CD4-positive, alpha-beta T cell (primary cell): Measurements from ENCODE around the gene ZPBP2. TPM values are rescaled to one million over a fixed set of nuclear protein-coding genes. Genes with fewer than 3 reads are reported as not detected.
"Not testable (repeated sequence)": the region's sequence is repeated elsewhere in the genome, so short reads cannot be mapped to it uniquely, and the experiment has no call there.

ENCODE experiments used
- ATAC-seq: fragments of 200-7000 bp; cut with Tn5 transposase; one replicate; pipeline ENCODE4 v1.10.0; 2022; ENCODE audit warnings: mild to moderate bottlenecking; ENCODE audit not compliant: poor library complexity
- CTCF ChIA-PET: fragments of 350-600 bp; sonication (Branson Sonifier 250); formaldehyde crosslinking; loops from one replicate; lab custom pipeline; 2021; ENCODE audit warnings: antibody characterized with exemption, inconsistent platforms; lab: Charles Lee
- POLR2A ChIA-PET: fragments of 350-600 bp; sonication (Branson Sonifier 250); formaldehyde crosslinking; loops from one replicate; lab custom pipeline; 2021; ENCODE audit warnings: antibody characterized with exemption, inconsistent platforms; lab: Charles Lee
- DNase-seq, 14 experiments: peaks; one replicate each; pipeline ENCODE4 v3.0.0-alpha.2; 2013 to 2020; ENCODE audit warnings: mixed read lengths in 2 of 14
- H3K27ac ChIP-seq, 2 donors: one replicate each; pipeline versions ENCODE4 v1.5.1 to v1.7.0; 2013; ENCODE audit warnings: low read length in 2 of 2, low read depth in 1 of 2, mild to moderate bottlenecking in 1 of 2
- H3K27me3 ChIP-seq, 2 experiments: 1 replicate in 1 of 2; 2 replicates in 1 of 2; pipeline versions ENCODE4 v1.6.1 to v1.7.0; 2013; ENCODE audit warnings: low read length in 2 of 2, control low read depth in 1 of 2, mild to moderate bottlenecking in 1 of 2, moderate library complexity in 1 of 2; ENCODE audit not compliant: insufficient read depth in 2 of 2, control insufficient read depth in 1 of 2
- H3K36me3 ChIP-seq: one replicate; pipeline ENCODE4 v1.6.1; 2013; ENCODE audit warnings: low read length, control low read depth; ENCODE audit not compliant: insufficient read depth
- H3K4me1 ChIP-seq: one replicate; pipeline ENCODE4 v1.6.1; 2013; ENCODE audit warnings: low read length, control low read depth; ENCODE audit not compliant: insufficient read depth
- H3K4me3 ChIP-seq: one replicate; pipeline ENCODE4 v1.5.1; 2013; ENCODE audit warnings: mild to moderate bottlenecking, low read length, moderate library complexity
- H3K9me3 ChIP-seq, 2 experiments: 1 replicate in 1 of 2; 2 replicates in 1 of 2; pipeline versions ENCODE4 v1.6.1 to v1.7.0; 2013; ENCODE audit warnings: low read length in 2 of 2, mild to moderate bottlenecking in 2 of 2, control low read depth in 1 of 2, moderate library complexity in 1 of 2; ENCODE audit not compliant: control insufficient read depth in 1 of 2, insufficient read depth in 1 of 2
- H3K27ac Mint-ChIP-seq: one replicate; pipeline ENCODE4 v1.8.0; 2020; ENCODE audit warnings: mixed read lengths
- H3K27me3 Mint-ChIP-seq: one replicate; pipeline ENCODE4 v1.8.0; 2021; ENCODE audit warnings: mixed read lengths
- H3K36me3 Mint-ChIP-seq: one replicate; pipeline ENCODE4 v1.8.0; 2021; ENCODE audit warnings: low read depth, mixed read lengths
- H3K4me1 Mint-ChIP-seq: one replicate; pipeline ENCODE4 v1.8.0; 2021; ENCODE audit warnings: low read depth, mixed read lengths
- H3K4me3 Mint-ChIP-seq: one replicate; pipeline ENCODE4 v1.8.0; 2020; ENCODE audit warnings: mild to moderate bottlenecking, mixed read lengths
- H3K9me3 Mint-ChIP-seq: one replicate; pipeline ENCODE4 v1.8.0; 2020; ENCODE audit warnings: mixed read lengths
- intact Hi-C, 2 experiments: fragments of 100-400 bp; cut with DNase I in 1 of 2; cut with micrococcal nuclease in 1 of 2; formaldehyde crosslinking; loops; one replicate each; pipeline versions ENCODE4 v1.15.1 to v1.9.0; 2023 to 2025; cut with DNase I, micrococcal nuclease
- total RNA-seq, 174 experiments: library from RNA in 2 of 174; stranded (reverse) in 2 of 174; gene quantifications; one replicate each; pipeline ENCODE4 v1.2.3 and lab custom pipeline; 2021 to 2026
- TF ChIP-seq, protein P1 (sequence below): fragments of 200-600 bp; IDR thresholded peaks from one replicate; pipeline ENCODE4 v1.8.0; 2022; ENCODE audit warnings: antibody characterized with exemption, mild to moderate bottlenecking

The ZPBP2 gene
- total RNA-seq, 2 experiments from 2014 or later = not detected

GRCh38 chr17:39871801-39872200 lies 3.8 kb downstream of the ZPBP2 start:
- H3K4me3 Mint-ChIP-seq = no peak overlapping the region
- Histone ChIP-seq H3K27me3 (no peaks in the 10 kb centered on the region), H3K36me3 (no peaks in the 10 kb centered on the region), H3K4me3 (no peak overlapping the region), H3K4me1 (peaks cover 18% of the 10 kb centered on the region), H3K9me3 (peaks cover 0 to 5% of the 10 kb centered on the region in 2 experiments), H3K27ac (no peak overlapping the region)
- CTCF ChIA-PET = interaction anchor here (1.0 to 1.3 kb wide), 4 partner anchors 87 to 250 kb away, joined by 3 to 4 read pairs (median 4); no protein-coding TSS in a partner anchor
- no peak overlapping the region for H3K27ac Mint-ChIP-seq
- ATAC-seq (no peak), DNase-seq (no peak)
- no peaks in the 10 kb centered on the region for H3K27me3 Mint-ChIP-seq
- peaks cover 19% of the 10 kb centered on the region for H3K4me1 Mint-ChIP-seq
- H3K36me3 Mint-ChIP-seq = no peaks in the 10 kb centered on the region
- intact Hi-C loops = loop anchor here (1.0 to 5.0 kb wide), 4 partner anchors 56 to 156 kb away; partner anchors contain the start of genes LRRC3C (in 1 of the 2), ORMDL3 (in 1 of the 2) and PSMD3 (in 1 of the 2)
- TF ChIP-seq, protein P1, sequence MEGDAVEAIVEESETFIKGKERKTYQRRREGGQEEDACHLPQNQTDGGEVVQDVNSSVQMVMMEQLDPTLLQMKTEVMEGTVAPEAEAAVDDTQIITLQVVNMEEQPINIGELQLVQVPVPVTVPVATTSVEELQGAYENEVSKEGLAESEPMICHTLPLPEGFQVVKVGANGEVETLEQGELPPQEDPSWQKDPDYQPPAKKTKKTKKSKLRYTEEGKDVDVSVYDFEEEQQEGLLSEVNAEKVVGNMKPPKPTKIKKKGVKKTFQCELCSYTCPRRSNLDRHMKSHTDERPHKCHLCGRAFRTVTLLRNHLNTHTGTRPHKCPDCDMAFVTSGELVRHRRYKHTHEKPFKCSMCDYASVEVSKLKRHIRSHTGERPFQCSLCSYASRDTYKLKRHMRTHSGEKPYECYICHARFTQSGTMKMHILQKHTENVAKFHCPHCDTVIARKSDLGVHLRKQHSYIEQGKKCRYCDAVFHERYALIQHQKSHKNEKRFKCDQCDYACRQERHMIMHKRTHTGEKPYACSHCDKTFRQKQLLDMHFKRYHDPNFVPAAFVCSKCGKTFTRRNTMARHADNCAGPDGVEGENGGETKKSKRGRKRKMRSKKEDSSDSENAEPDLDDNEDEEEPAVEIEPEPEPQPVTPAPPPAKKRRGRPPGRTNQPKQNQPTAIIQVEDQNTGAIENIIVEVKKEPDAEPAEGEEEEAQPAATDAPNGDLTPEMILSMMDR = no peak
- POLR2A ChIA-PET = interaction anchor here (1.6 to 1.7 kb wide), 2 partner anchors 108 to 109 kb away, joined by 4 to 11 read pairs; partner anchors contain the start of gene PSMD3
- H3K9me3 Mint-ChIP-seq = no peaks in the 10 kb centered on the region

GRCh38 chr17:39872751-39873150 lies 4.7 kb downstream of the ZPBP2 start:
- Histone ChIP-seq H3K27me3 (no peaks in the 10 kb centered on the region), H3K4me3 (no peak overlapping the region), H3K27ac (no peak overlapping the region), H3K4me1 (peaks cover 10% of the 10 kb centered on the region), H3K36me3 (no peaks in the 10 kb centered on the region), H3K9me3 (peaks cover 0 to 5% of the 10 kb centered on the region in 2 experiments)
- ChIA-PET POLR2A (interaction anchor here (1.7 kb wide), 1 partner anchor 108 kb away, joined by 11 read pairs; the partner anchor contains the start of gene PSMD3), CTCF (interaction anchor here (1.0 to 1.1 kb wide), 4 partner anchors 10 to 120 kb away, joined by 3 to 4 read pairs (median 4); partner anchors contain the start of gene PSMD3)
- DNase-seq = peak in 2 of 14 experiments; percentile 39 to 52
- H3K4me3 Mint-ChIP-seq = no peak overlapping the region
- no peaks in the 10 kb centered on the region for H3K36me3 Mint-ChIP-seq
- intact Hi-C loops = loop anchor here (1.0 to 5.0 kb wide), 4 partner anchors 55 to 155 kb away; partner anchors contain the start of genes LRRC3C (in 1 of the 2), ORMDL3 (in 1 of the 2) and PSMD3 (in 1 of the 2)
- H3K27ac Mint-ChIP-seq = no peak overlapping the region
- no peaks in the 10 kb centered on the region for H3K27me3 Mint-ChIP-seq
- H3K4me1 Mint-ChIP-seq = peaks cover 9% of the 10 kb centered on the region
- TF ChIP-seq, protein P1 = peak; percentile 47
- H3K9me3 Mint-ChIP-seq = no peaks in the 10 kb centered on the region
- peak; percentile 57 for ATAC-seq

DNA sequence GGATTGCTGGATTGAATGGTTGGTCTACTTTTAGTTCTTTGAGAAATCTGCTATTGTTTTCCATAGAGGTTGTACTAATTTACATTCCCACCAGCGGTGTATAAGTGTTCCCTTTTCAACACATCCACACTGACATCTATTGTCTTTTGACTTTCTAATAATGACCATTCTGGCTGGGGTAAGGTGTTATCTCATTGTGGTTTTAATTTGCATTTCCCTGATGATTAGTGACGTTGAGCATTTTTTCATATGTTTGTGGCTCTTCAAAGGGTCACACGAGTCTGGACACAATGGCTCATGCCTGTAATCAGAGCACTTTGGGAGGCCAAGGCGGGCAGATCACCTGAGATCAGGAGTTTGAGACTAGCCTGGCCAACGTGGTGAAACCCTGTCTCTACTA lies 18.1 kb downstream of the ZPBP2 start:
- H3K9me3 Mint-ChIP-seq, H3K27me3 ChIP-seq, ATAC-seq, H3K36me3 ChIP-seq, H3K27ac ChIP-seq, H3K27ac Mint-ChIP-seq, H3K36me3 Mint-ChIP-seq, H3K4me1 ChIP-seq, intact Hi-C loops, CTCF ChIA-PET, H3K4me3 Mint-ChIP-seq, POLR2A ChIA-PET, H3K4me1 Mint-ChIP-seq, DNase-seq, H3K9me3 ChIP-seq, H3K4me3 ChIP-seq: not testable (repeated sequence)
- peaks cover 11% of the 10 kb centered on the region for H3K27me3 Mint-ChIP-seq
